NK-92 (cell line): ENCODE data around the gene RC3H1.
"Not testable (repeated sequence)": the region's sequence is repeated elsewhere in the genome, so short reads cannot be mapped to it uniquely, and the experiment has no call there.

Experiments used
- DNase-seq: peaks from one replicate; lab custom pipeline; 2025; ENCODE audit not compliant: unreplicated experiment; lab: John Stamatoyannopoulos, UW

Gene RC3H1

GRCh38 chr1:173960625-173961024, 61.5 kb downstream of the RC3H1 start:
- DNase-seq: no peak

DNA sequence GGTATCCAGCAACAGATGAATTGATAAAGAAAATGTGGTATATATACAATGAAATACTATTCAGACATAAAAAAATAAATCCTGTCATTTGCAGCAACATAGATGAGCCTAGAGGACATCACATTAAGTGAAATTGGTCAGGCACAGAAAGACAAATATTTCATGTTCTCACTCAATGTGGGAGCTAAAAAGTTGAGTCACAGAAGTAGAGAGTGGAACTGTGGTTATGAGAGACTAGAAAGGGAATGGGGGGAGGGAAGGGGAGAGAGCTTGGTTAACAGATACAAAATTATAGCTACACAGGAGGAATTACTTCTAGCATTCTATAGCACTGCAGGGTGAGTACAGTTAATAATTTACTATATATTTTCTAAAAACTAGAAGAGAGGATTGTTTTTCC, 68.0 kb downstream of the RC3H1 start:
- no peak for DNase-seq

DNA sequence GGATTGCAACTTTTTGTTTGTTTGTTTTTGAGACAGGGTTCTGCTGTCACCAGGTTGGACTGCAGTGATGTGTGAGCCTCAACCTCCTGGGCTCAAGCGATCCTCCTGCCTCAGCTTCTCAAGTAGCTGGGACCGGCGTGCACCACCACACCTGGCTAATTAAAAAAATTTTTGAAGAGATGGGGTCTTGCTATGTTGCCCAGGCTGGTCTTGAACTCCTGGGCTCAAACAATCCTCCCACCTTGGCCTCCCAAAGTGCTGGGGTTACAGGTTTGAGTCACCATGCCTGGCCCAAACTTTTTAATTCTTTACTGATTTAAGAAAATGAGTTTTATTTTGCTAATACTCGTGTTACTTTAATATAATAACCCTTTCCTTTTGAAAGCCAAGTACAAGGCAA, 73.6 kb downstream of the RC3H1 start:
- no peak for DNase-seq

- no peak for DNase-seq
Measured at GRCh38 chr1:173946380-173946921, 75.7 kb downstream of the RC3H1 start.

GRCh38 chr1:173937062-173937461, 85.1 kb downstream of the RC3H1 start:
- DNase-seq: no peak

GRCh38 chr1:173934440-173934839, 87.7 kb downstream of the RC3H1 start:
- DNase-seq: no peak

DNA sequence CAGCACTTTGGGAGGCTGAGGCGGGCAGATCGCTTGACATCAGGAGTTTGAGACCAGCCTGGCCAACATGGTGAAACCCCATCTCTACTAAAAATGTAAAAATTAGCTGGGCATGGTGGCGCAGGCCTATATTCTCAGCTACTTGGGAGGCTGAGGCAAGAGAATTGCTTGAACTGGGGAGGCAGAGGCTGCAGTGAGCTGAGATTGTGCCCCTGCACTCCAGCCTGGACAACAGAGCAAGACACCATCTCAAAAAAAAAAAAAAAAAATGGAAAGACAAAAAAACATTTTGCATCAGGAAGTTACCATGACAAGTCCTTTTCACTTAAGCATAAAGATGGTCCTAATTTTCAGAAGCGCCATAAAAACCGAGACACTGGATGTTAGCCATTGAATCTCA, 91.6 kb downstream of the RC3H1 start:
- not testable (repeated sequence) for DNase-seq

GRCh38 chr1:173925306-173926242, 96.6 kb downstream of the RC3H1 start:
- DNase-seq: no peak

GRCh38 chr1:173920861-173921260, 101.3 kb downstream of the RC3H1 start:
- DNase-seq: no peak

DNA sequence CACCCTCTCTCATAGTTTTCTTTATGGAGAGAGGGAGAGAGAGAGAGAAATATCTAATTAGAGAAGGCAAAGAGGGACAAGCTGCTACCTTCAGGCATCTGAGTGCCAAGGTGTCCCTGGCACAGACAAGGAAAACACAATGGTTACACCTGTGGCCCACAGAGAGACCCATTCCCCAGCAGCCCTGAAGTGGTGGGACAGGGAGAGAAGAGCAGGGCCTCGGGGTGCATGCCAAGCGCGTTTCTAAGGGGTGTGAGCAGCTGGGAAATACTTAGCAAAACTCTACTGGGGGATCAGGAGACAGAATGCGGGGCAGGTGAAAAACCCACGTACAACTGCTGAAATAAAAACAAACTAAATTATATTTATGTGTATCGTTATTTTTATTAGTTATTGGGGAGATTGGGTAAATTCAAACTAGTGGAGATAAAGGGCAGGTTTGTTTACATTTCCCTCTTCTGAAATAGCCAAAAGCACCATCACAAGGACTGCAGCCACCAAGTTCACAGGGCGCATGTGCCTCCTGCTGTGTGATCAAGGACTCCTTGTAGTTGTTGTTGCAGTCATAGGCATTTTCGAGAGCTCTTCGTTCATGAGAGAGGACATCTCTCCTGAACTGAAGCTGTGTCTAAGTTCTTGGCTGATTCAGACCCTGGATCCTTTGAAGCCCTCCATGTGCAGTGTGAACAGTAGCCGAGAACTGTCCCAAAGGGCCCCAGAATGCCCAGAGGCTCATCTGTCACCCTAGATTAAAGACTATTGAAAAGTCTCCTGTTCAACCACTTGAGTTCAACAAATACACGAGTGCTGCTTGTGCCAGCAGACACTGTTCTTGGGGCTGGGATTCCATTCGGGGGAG, 104.3 kb downstream of the RC3H1 start:
- no peak for DNase-seq

GRCh38 chr1:173917149-173917548, 105.0 kb downstream of the RC3H1 start, which contains the start of gene SERPINC1:
Gene SERPINC1, minus strand, starts transcription at chr1:173917327. Its CDS starts 68 bp downstream, at chr1:173917259.
- no peak for DNase-seq

DNA sequence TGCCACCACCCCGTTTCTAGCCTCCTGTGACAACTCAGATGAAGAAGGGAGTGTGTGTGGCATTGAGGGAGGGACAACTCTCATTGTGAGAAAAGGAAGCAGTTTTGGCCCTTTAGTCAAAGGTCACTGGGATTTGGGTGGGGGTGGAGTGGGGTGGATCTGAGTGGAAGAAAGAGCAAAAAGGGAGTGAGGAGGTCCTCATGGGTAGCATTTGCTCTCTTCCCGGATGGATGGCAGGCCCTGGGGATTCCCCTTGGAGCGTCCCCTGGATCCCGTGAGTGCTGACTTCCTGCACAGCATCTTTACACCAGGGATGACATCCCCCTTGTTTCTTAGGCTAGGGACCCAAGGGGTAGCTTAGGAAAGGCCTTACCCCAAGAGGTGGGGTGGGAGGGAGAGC, 105.5 kb downstream of the RC3H1 start:
- no peak for DNase-seq

DNA sequence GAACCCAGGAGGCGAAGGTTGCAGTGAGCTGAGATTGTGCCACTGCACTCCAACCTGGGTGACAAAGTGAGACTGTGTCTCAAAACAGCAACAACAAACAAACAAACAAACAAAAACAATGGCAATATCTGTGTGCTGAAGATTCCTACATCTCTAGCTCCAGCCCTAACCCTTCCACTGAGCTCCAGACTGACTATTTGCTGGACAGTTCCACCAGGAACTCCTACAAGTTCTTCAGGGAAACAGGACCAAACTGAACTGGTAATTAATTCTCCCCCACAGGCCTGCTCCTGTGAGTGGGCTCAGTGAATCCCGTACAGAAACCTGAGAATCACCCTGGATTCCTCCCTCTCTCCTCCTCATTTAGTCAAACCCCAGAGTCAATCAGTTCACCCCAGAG, 106.6 kb downstream of the RC3H1 start:
- DNase-seq: no peak

DNA sequence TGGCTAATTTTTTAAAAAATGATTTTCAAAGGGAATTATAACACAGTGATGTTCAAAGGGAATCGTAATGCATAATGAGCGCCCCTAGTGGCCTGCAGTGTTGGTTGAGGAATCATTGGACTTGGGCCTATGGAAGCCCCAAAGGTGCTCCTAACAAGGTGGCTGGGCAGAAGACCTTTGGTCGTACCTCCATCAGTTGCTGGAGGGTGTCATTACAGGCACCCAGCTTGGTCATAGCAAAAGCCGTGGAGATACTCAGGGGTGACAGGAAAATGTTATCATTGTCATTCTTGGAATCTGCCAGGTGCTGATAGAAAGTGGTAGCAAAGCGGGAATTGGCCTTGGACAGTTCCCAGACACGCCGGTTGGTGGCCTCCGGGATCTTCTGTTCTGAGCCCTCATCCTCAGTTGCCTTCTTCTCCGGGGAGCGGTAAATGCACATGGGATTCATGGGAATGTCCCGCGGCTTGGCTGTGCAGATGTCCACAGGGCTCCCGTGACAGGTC, 107.7 kb downstream of the RC3H1 start:
- no peak for DNase-seq

GRCh38 chr1:173913111-173913510, 109.0 kb downstream of the RC3H1 start:
- no peak for DNase-seq

GRCh38 chr1:173903827-173904531, 118.2 kb downstream of the RC3H1 start:
- no peak for DNase-seq

- DNase-seq: no peak
Measured at GRCh38 chr1:173900992-173901391, 121.2 kb downstream of the RC3H1 start.

DNA sequence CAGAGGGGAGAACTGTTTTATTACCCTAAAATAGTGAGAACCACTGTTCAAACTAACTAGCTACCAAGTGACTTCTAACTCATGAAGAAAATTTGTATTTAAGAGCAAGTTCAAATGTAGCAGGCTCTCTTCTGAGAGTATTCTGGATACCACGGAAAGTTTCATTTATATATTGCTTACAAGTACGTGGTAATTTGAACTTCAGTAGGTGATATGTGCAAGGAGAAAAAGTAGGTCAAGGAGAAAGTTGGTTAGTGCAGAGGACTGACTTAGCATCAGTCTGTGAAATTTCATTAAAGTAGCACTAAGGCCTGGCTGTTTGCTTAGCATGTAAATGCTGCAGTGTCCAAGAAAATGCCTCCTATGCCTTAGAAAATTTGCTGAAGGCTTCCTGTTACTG, 121.7 kb downstream of the RC3H1 start:
- no peak for DNase-seq

- DNase-seq: no peak
Measured at GRCh38 chr1:173894189-173894588, 128.0 kb downstream of the RC3H1 start.

- DNase-seq: no peak
Measured at GRCh38 chr1:173893611-173894010, 128.5 kb downstream of the RC3H1 start.

- no peak for DNase-seq
Measured at GRCh38 chr1:173889885-173890284, 132.3 kb downstream of the RC3H1 start.
